Esophagus muscularis mucosa (tissue), 4 donors: Measurements from ENCODE around the gene SYCN.

Experiments
- CTCF ChIP-seq, 3 experiments: fragments of 200-600 bp in 2 of 3; fragments of 450-650 bp in 1 of 3; sonication (generic) in 2 of 3; IDR thresholded peaks; one replicate each; pipeline ENCODE4 v1.5.1; 2017 to 2019; ENCODE audit warnings: antibody characterized with exemption in 3 of 3, mild to moderate bottlenecking in 2 of 3, moderate library complexity in 1 of 3
- EP300 ChIP-seq: sonication (generic); formaldehyde crosslinking; IDR thresholded peaks from one replicate; pipeline ENCODE4 v1.6.1; 2017; ENCODE audit warnings: antibody characterized with exemption
- POLR2AphosphoS5 ChIP-seq, 2 donors: sonication (generic); formaldehyde crosslinking; IDR thresholded peaks; one replicate each; pipeline ENCODE4 v1.6.1; 2017; ENCODE audit warnings: antibody characterized with exemption in 2 of 2

- TF ChIP-seq CTCF (IDR thresholded peaks at IDR 0.05) (no peak), EP300 (no peak), POLR2AphosphoS5 (IDR thresholded peaks at IDR 0.05) (no peak)
Measured at GRCh38 chr19:39172700-39173501, 31.2 kb downstream of the SYCN start.
